Lower lobe of right lung (tissue), 2 donors: ENCODE data around the gene HARS1. TPM values are rescaled to one million over a fixed set of nuclear protein-coding genes. Genes with fewer than 3 reads are reported as not detected.
"Not testable (repeated sequence)": the region's sequence is repeated elsewhere in the genome, so short reads cannot be mapped to it uniquely, and the experiment has no call there.

Experiments
- ATAC-seq, 2 donors: fragments of 200-7000 bp; cut with Tn5 transposase; one replicate each; pipeline ENCODE4 v1.9.1; 2020 to 2022; ENCODE audit warnings: mild to moderate bottlenecking in 2 of 2, moderate library complexity in 2 of 2
- DNase-seq: peaks from one replicate; pipeline ENCODE4 v3.0.0-alpha.2; 2020
- H3K27ac ChIP-seq: fragments of 200-600 bp; one replicate; pipeline ENCODE4 v1.8.0; 2022
- H3K27me3 ChIP-seq: fragments of 200-600 bp; one replicate; pipeline ENCODE4 v1.8.0; 2022; ENCODE audit warnings: low read depth
- H3K36me3 ChIP-seq: fragments of 200-600 bp; one replicate; pipeline ENCODE4 v1.8.0; 2022; ENCODE audit warnings: mild to moderate bottlenecking
- H3K4me1 ChIP-seq: fragments of 200-600 bp; one replicate; pipeline ENCODE4 v1.8.0; 2022
- H3K4me3 ChIP-seq: fragments of 200-600 bp; one replicate; pipeline ENCODE4 v1.8.0; 2022; ENCODE audit warnings: mild to moderate bottlenecking
- H3K9me3 ChIP-seq: fragments of 200-600 bp; one replicate; pipeline ENCODE4 v1.8.0; 2022
- CTCF ChIP-seq: fragments of 200-600 bp; IDR thresholded peaks from one replicate; pipeline ENCODE4 v1.8.0; 2022; ENCODE audit warnings: antibody characterized with exemption, mild to moderate bottlenecking
- intact Hi-C: fragments of 100-400 bp; cut with DNase I; formaldehyde crosslinking; loops from one replicate; pipeline ENCODE4 v1.11.0; 2022
- total RNA-seq: library from RNA; stranded (reverse); fragmentation: NEBNext Ultra II Directional; extraction: Animal tissue kit (Norgen Biotek cat#: 25700); gene quantifications from one replicate; pipeline ENCODE4 v1.2.1, GENCODE V29; 2021
- donor health status: DM: no; HTN: yes; CAD: no; lungs with severe emphysema.

The HARS1 gene
- total RNA-seq, 1 donor from 2014 or later, result 44.5 TPM

- intact Hi-C loops, result no loop called here
- TF ChIP-seq CTCF, result no peak
- ATAC-seq (no peak), DNase-seq (no peak)
- Histone ChIP-seq H3K36me3 (peaks cover 93% of the 10 kb centered on the region), H3K27me3 (no peaks in the 10 kb centered on the region), H3K4me3 (no peak overlapping the region), H3K9me3 (no peaks in the 10 kb centered on the region), H3K27ac (no peak overlapping the region), H3K4me1 (peaks cover 3% of the 10 kb centered on the region)
Measured at GRCh38 chr5:140658870-140659269, 32.3 kb downstream of the HARS1 start.

- peaks cover 41% of the 10 kb centered on the region for H3K4me1 ChIP-seq
- H3K27me3 ChIP-seq, result no peaks in the 10 kb centered on the region
- intact Hi-C loops, result no loop called here
- no peaks in the 10 kb centered on the region for H3K9me3 ChIP-seq
- H3K36me3 ChIP-seq, result peaks cover 70% of the 10 kb centered on the region
- H3K27ac ChIP-seq, result peak overlapping the region; percentile 89
- H3K4me3 ChIP-seq, result peak overlapping the region; percentile 97
- peak in 1 of 2 donors; percentile 25 for ATAC-seq
- DNase-seq, result no peak
- TF ChIP-seq CTCF, result no peak
Measured at GRCh38 chr5:140647042-140647419, 44.1 kb downstream of the HARS1 start.

GRCh38 chr5:140642718-140643117 lies 48.5 kb downstream of the HARS1 start:
- Histone ChIP-seq H3K9me3 (no peaks in the 10 kb centered on the region), H3K27me3 (no peaks in the 10 kb centered on the region), H3K27ac (no peak overlapping the region), H3K36me3 (peaks cover 40% of the 10 kb centered on the region), H3K4me3 (no peak overlapping the region), H3K4me1 (peaks cover 44% of the 10 kb centered on the region)
- ATAC-seq (no peak), DNase-seq (no peak)
- no peak for TF ChIP-seq CTCF
- intact Hi-C loops, result no loop called here

- Histone ChIP-seq H3K4me1 (peaks cover 40% of the 10 kb centered on the region), H3K4me3 (no peak overlapping the region), H3K27ac (no peak overlapping the region), H3K27me3 (no peaks in the 10 kb centered on the region), H3K36me3 (peaks cover 40% of the 10 kb centered on the region), H3K9me3 (no peaks in the 10 kb centered on the region)
- ATAC-seq (no peak), DNase-seq (no peak)
- no peak for TF ChIP-seq CTCF
- intact Hi-C loops, result no loop called here
Measured at GRCh38 chr5:140641716-140642115, 49.5 kb downstream of the HARS1 start.

GRCh38 chr5:140639148-140639981 lies 51.8 kb downstream of the HARS1 start, which contains the start of gene TMCO6:
TMCO6 (plus strand) TSS chr5:140639451; CDS start chr5:140639528, 77 bp downstream.
- DNase-seq, result peak; percentile 99
- Histone ChIP-seq H3K4me3 (peak within 1 kb of the TSS; percentile 91), H3K27me3 (no peaks in the 10 kb centered on the region), H3K36me3 (peaks cover 26% of the 10 kb centered on the region), H3K27ac (peak within 1 kb of the TSS; percentile 84), H3K9me3 (no peaks in the 10 kb centered on the region), H3K4me1 (peaks cover 33% of the 10 kb centered on the region)
- intact Hi-C loops, result loop anchor here (10.0 kb wide), 1 partner anchor 75 kb away; the partner anchor contains the start of genes APBB3 and SLC35A4
- TF ChIP-seq CTCF, result peak; percentile 72
- peak; percentile 99 for ATAC-seq

GRCh38 chr5:140638898-140639147 lies 52.3 kb downstream of the HARS1 start:
- intact Hi-C loops, result loop anchor here (10.0 kb wide), 1 partner anchor 74 kb away; the partner anchor contains the start of genes APBB3 and SLC35A4
- ATAC-seq, result peak in 1 of 2 donors; percentile 1

More at GRCh38 chr5:140638898-140639147, 52.3 kb downstream of the HARS1 start:
- Histone ChIP-seq H3K4me1 (peaks cover 38% of the 10 kb centered on the region), H3K36me3 (peaks cover 20% of the 10 kb centered on the region), H3K27ac (peak overlapping the region; percentile 84), H3K4me3 (peak overlapping the region; percentile 91)
- not testable (repeated sequence) for DNase-seq, H3K27me3 ChIP-seq, H3K9me3 ChIP-seq
